Measurements from ENCODE around the gene RNF151. TPM values are rescaled to one million over a fixed set of nuclear protein-coding genes. Genes with fewer than 3 reads are reported as not detected.

RNF151 gene
- total RNA-seq, 4 donors from 2014 or later: not detected

- peak within 1 kb of the TSS; percentile 85 for H3K4me3 ChIP-seq
- H3K4me1 ChIP-seq: peaks cover 28% of the 10 kb centered on the region
- WGBS: 0% methylated on average over 8 of the region's 78 CpGs
- peaks cover 31% of the 10 kb centered on the region for H3K36me3 ChIP-seq
- peak within 1 kb of the TSS; percentile 93 for H3K27ac ChIP-seq
- H3K27me3 ChIP-seq: no peaks in the 10 kb centered on the region
- no peaks in the 10 kb centered on the region for H3K9me3 ChIP-seq
- peak; percentile 97 to 98 for DNase-seq (ENCODE audit: low spot score in 2 of 2)
- TF ChIP-seq POLR2A (IDR thresholded peaks at IDR 0.05) (peak; percentile 72 to 78), POLR2AphosphoS5 (IDR thresholded peaks at IDR 0.05) (peak; percentile 97 to 100 (median 99))
- TF ChIP-seq, protein P1, sequence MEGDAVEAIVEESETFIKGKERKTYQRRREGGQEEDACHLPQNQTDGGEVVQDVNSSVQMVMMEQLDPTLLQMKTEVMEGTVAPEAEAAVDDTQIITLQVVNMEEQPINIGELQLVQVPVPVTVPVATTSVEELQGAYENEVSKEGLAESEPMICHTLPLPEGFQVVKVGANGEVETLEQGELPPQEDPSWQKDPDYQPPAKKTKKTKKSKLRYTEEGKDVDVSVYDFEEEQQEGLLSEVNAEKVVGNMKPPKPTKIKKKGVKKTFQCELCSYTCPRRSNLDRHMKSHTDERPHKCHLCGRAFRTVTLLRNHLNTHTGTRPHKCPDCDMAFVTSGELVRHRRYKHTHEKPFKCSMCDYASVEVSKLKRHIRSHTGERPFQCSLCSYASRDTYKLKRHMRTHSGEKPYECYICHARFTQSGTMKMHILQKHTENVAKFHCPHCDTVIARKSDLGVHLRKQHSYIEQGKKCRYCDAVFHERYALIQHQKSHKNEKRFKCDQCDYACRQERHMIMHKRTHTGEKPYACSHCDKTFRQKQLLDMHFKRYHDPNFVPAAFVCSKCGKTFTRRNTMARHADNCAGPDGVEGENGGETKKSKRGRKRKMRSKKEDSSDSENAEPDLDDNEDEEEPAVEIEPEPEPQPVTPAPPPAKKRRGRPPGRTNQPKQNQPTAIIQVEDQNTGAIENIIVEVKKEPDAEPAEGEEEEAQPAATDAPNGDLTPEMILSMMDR (IDR thresholded peaks at IDR 0.05): no peak
These were observed 5.3 kb downstream of the RNF151 start, which contains the start of gene TBL3 for GRCh38 chr16:1971796-1972489. Gene TBL3, plus strand, starts transcription at chr16:1972053. Its CDS starts 112 bp downstream, at chr16:1972165.

- 2% methylated on average over 5 of the region's 22 CpGs for WGBS
- Histone ChIP-seq H3K27ac (peak overlapping the region; percentile 93), H3K9me3 (no peaks in the 10 kb centered on the region), H3K27me3 (peaks cover 4% of the 10 kb centered on the region), H3K4me3 (peak overlapping the region; percentile 85), H3K4me1 (peaks cover 28% of the 10 kb centered on the region), H3K36me3 (peaks cover 36% of the 10 kb centered on the region)
- peak in 1 of 2 donors; percentile 74 for DNase-seq (ENCODE audit: low spot score in 2 of 2)
- TF ChIP-seq EP300 (IDR thresholded peaks at IDR 0.05) (no peak), POLR2A (IDR thresholded peaks at IDR 0.05) (no peak), POLR2AphosphoS5 (IDR thresholded peaks at IDR 0.05) (no peak)
- TF ChIP-seq, protein P1 (IDR thresholded peaks at IDR 0.05): no peak
These were observed 5.8 kb downstream of the RNF151 start for GRCh38 chr16:1972490-1972877.

DNA sequence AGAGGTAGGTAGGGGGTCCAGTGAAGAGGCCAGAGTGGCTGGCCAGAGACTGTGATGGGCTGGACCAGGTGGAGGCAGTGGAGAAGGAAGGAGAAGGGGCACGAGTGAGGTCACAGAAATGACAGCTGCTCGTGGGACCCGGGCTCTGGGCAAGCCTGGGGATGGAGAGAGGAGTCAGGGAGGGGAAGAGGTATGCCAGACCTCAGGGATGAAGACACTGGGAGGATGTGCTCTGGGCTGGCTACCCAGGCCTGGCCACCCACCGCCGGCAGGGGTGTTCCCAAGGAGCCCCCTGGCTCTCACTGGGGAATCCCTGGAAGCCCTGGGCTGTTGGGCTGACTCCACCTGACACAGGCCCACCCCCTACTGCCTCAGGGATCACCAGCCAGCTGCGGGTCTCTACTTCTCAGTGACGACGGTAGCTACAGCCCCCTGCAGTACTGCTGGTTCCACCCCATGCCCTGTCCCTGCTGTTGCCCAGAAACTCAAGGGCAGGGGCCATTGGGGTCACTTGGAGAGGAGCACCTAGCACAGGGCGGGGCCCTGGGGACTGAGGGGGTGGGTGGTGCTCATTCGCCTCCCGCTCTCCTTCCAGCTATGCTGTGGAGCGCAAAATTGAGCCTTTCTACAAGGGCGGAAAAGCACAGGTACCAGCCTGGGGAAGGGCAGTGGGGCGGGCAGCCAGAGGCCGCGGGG is 7.0 kb downstream of the RNF151 start:
- peaks cover 12% of the 10 kb centered on the region for H3K27me3 ChIP-seq
- H3K4me3 ChIP-seq: no peak overlapping the region
- H3K4me1 ChIP-seq: peaks cover 33% of the 10 kb centered on the region
- H3K36me3 ChIP-seq: peaks cover 46% of the 10 kb centered on the region
- no peak for TF ChIP-seq POLR2A (IDR thresholded peaks at IDR 0.05)
- TF ChIP-seq, protein P1 (IDR thresholded peaks at IDR 0.05): no peak
- TF ChIP-seq POLR2AphosphoS5 (IDR thresholded peaks at IDR 0.05): no peak
- TF ChIP-seq EP300 (IDR thresholded peaks at IDR 0.05): no peak
- no peak overlapping the region for H3K27ac ChIP-seq
- 87% methylated on average over 16 of the region's 16 CpGs for WGBS
- H3K9me3 ChIP-seq: no peaks in the 10 kb centered on the region
- no peak for DNase-seq (ENCODE audit: low spot score in 2 of 2)

DNA sequence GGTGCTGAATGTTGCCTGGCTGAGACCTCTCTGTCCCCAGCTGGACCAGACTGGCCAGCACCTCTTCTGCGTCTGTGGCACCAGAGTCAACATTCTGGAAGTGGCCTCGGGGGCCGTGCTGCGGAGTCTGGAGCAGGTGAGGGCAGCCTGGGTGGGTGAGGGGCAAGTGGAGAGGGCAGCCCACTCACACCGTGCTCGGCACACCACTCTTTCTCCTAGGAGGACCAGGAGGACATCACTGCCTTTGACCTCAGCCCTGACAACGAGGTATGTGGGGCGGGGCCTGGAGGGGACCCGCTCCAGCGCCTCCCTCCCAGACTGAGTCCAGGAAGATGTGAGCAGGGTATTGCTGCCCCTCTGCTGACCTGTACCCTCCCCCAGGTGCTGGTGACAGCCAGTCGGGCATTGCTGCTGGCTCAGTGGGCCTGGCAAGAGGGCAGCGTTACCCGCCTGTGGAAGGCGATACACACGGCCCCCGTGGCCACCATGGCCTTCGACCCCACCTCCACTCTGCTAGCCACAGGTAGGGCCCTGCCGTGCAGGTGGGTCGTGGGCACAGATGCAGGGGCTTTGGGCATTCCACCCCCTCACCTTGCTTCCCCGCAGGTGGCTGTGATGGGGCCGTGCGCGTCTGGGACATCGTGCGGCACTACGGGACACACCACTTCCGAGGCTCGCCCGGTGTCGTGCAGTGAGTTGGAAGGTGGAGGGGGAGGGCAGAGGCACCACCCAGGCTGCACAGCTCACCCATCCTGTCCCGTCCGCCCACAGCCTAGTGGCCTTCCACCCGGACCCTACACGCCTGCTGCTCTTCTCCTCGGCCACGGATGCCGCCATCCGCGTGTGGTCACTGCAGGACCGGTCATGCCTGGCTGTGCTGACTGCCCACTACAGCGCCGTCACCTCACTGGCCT is 7.8 kb downstream of the RNF151 start:
- Histone ChIP-seq H3K4me1 (peaks cover 40% of the 10 kb centered on the region), H3K9me3 (no peaks in the 10 kb centered on the region), H3K27ac (no peak overlapping the region), H3K27me3 (peaks cover 20% of the 10 kb centered on the region), H3K4me3 (no peak overlapping the region), H3K36me3 (peaks cover 46% of the 10 kb centered on the region)
- no peak for DNase-seq (ENCODE audit: low spot score in 2 of 2)
- TF ChIP-seq EP300 (IDR thresholded peaks at IDR 0.05) (no peak), POLR2AphosphoS5 (IDR thresholded peaks at IDR 0.05) (no peak), POLR2A (IDR thresholded peaks at IDR 0.05) (no peak)
- TF ChIP-seq, protein P1 (IDR thresholded peaks at IDR 0.05): no peak
- 97% methylated on average over 28 of the region's 42 CpGs for WGBS

Measured in suprapubic skin (tissue), 4 donors.